ENCODE results near the gene WWOX. TPM values are rescaled to one million over a fixed set of nuclear protein-coding genes. Genes with fewer than 3 reads are reported as not detected.

WWOX gene
- total and polyA plus RNA-seq, 2 donors (not counting 1 experiment from before 2014, with no cell fraction given) = 10.5 to 42.3 TPM

- intact Hi-C loops (cut with micrococcal nuclease) = no loop called here
- Histone ChIP-seq H3K36me3 (replicated peaks in 1 of 2; ENCODE audit: control extremely low read depth in 1 of 2, control insufficient read depth in 1 of 2, extremely low read depth in 1 of 2, insufficient read depth in 2 of 2, low read length in 1 of 2) (no peaks in the 10 kb centered on the region), H2AFZ (ENCODE audit: insufficient read depth, low read depth, low read length, poor library complexity, severe bottlenecking) (no peak overlapping the region), H3K9ac (ENCODE audit: low read length) (no peak overlapping the region), H3K79me2 (ENCODE audit: control insufficient read depth, insufficient read depth, low read length) (no peaks in the 10 kb centered on the region), H4K20me1 (ENCODE audit: control insufficient read depth, insufficient read depth, low read length, poor library complexity, severe bottlenecking) (no peaks in the 10 kb centered on the region), H3K4me1 (ENCODE audit: control insufficient read depth in 2 of 2, insufficient read depth in 2 of 2, low read length in 2 of 2) (no peaks in the 10 kb centered on the region), H3K9me3 (ENCODE audit: control extremely low read depth in 1 of 3, control insufficient read depth in 2 of 3, insufficient read depth in 1 of 3, low read length in 2 of 3) (peaks cover 0 to 4% (median 0%) of the 10 kb centered on the region in 3 donors), H3K4me3 (ENCODE audit: control extremely low read depth in 1 of 5, extremely low read depth in 1 of 5, insufficient read depth in 1 of 5, low read depth in 2 of 5, low read length in 4 of 5) (no peak overlapping the region), H3K4me2 (replicated peaks; ENCODE audit: low read depth, low read length, poor library complexity, severe bottlenecking) (no peak overlapping the region), H3K27ac (ENCODE audit: low read length in 2 of 2) (no peak overlapping the region), H3K27me3 (replicated peaks in 1 of 4; ENCODE audit: control extremely low read depth in 1 of 4, control insufficient read depth in 3 of 4, insufficient read depth in 4 of 4, low read length in 3 of 4) (no peaks in the 10 kb centered on the region)
- TF ChIP-seq, protein P1, sequence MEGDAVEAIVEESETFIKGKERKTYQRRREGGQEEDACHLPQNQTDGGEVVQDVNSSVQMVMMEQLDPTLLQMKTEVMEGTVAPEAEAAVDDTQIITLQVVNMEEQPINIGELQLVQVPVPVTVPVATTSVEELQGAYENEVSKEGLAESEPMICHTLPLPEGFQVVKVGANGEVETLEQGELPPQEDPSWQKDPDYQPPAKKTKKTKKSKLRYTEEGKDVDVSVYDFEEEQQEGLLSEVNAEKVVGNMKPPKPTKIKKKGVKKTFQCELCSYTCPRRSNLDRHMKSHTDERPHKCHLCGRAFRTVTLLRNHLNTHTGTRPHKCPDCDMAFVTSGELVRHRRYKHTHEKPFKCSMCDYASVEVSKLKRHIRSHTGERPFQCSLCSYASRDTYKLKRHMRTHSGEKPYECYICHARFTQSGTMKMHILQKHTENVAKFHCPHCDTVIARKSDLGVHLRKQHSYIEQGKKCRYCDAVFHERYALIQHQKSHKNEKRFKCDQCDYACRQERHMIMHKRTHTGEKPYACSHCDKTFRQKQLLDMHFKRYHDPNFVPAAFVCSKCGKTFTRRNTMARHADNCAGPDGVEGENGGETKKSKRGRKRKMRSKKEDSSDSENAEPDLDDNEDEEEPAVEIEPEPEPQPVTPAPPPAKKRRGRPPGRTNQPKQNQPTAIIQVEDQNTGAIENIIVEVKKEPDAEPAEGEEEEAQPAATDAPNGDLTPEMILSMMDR (IDR thresholded peaks at IDR 0.05) = peak; percentile 57
- TF ChIP-seq EZH2 (IDR thresholded peaks at IDR 0.05; ENCODE audit: borderline replicate concordance, insufficient read depth, low read depth, low read length, poor library complexity, severe bottlenecking) = no peak
- Mint-ChIP-seq H3K9me3 (ENCODE audit: insufficient read depth) (peaks cover 9% of the 10 kb centered on the region), H3K4me1 (no peaks in the 10 kb centered on the region), H3K4me3 (no peak overlapping the region), H3K27me3 (no peaks in the 10 kb centered on the region), H3K27ac (no peak overlapping the region)
- ChIA-PET CTCF (no interaction called here), POLR2A (no interaction called here)
- ATAC-seq (ENCODE audit: low read depth) (no peak), DNase-seq (no peak)
- 40% methylated on average over 1 of the region's 2 CpGs for WGBS (ENCODE audit: insufficient coverage)
These were observed 296.6 kb downstream of the WWOX start for GRCh38 chr16:78396046-78396445.

DNA sequence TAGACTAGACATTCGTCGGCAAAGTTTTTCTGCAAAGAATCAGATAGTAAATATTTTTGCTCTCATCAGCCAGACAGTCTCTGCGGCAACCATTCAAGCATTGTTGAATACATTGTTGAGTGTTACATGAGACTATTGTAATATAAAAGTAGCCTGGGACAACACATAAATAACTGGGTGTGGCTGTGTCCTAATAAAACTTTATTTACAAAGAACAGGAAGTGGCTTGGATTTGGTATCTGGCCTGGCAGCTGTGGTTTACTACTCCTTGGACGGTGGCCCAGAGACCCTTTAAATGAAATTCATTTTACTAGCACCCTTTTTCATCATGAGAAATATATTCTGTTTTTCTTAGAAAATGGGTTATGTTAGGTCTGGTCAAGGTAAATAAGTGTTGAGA, 297.2 kb downstream of the WWOX start:
- H3K9me3 ChIP-seq (ENCODE audit: control extremely low read depth in 1 of 3, control insufficient read depth in 2 of 3, insufficient read depth in 1 of 3, low read length in 2 of 3) = peaks cover 0 to 4% (median 0%) of the 10 kb centered on the region in 3 donors
- H4K20me1 ChIP-seq (ENCODE audit: control insufficient read depth, insufficient read depth, low read length, poor library complexity, severe bottlenecking) = no peaks in the 10 kb centered on the region
- ChIA-PET CTCF (no interaction called here), POLR2A (no interaction called here)
- no peak for TF ChIP-seq EZH2 (IDR thresholded peaks at IDR 0.05; ENCODE audit: borderline replicate concordance, insufficient read depth, low read depth, low read length, poor library complexity, severe bottlenecking)
- TF ChIP-seq, protein P1 (IDR thresholded peaks at IDR 0.05) = no peak
- Mint-ChIP-seq H3K27me3 (no peaks in the 10 kb centered on the region), H3K27ac (no peak overlapping the region), H3K4me3 (no peak overlapping the region), H3K9me3 (ENCODE audit: insufficient read depth) (peaks cover 9% of the 10 kb centered on the region), H3K4me1 (no peaks in the 10 kb centered on the region)
- no peaks in the 10 kb centered on the region for H3K36me3 ChIP-seq (replicated peaks in 1 of 2; ENCODE audit: control extremely low read depth in 1 of 2, control insufficient read depth in 1 of 2, extremely low read depth in 1 of 2, insufficient read depth in 2 of 2, low read length in 1 of 2)
- DNase-seq = no peak
- no peak overlapping the region for H3K9ac ChIP-seq (ENCODE audit: low read length)
- H3K27me3 ChIP-seq (replicated peaks in 1 of 4; ENCODE audit: control extremely low read depth in 1 of 4, control insufficient read depth in 3 of 4, insufficient read depth in 4 of 4, low read length in 3 of 4) = no peaks in the 10 kb centered on the region
- H3K4me3 ChIP-seq (ENCODE audit: control extremely low read depth in 1 of 5, extremely low read depth in 1 of 5, insufficient read depth in 1 of 5, low read depth in 2 of 5, low read length in 4 of 5) = no peak overlapping the region
- ATAC-seq (ENCODE audit: low read depth) = no peak
- H3K27ac ChIP-seq (ENCODE audit: low read length in 2 of 2) = no peak overlapping the region
- H3K4me1 ChIP-seq (ENCODE audit: control insufficient read depth in 2 of 2, insufficient read depth in 2 of 2, low read length in 2 of 2) = no peaks in the 10 kb centered on the region
- H2AFZ ChIP-seq (ENCODE audit: insufficient read depth, low read depth, low read length, poor library complexity, severe bottlenecking) = no peak overlapping the region
- H3K4me2 ChIP-seq (replicated peaks; ENCODE audit: low read depth, low read length, poor library complexity, severe bottlenecking) = no peak overlapping the region
- H3K79me2 ChIP-seq (ENCODE audit: control insufficient read depth, insufficient read depth, low read length) = no peaks in the 10 kb centered on the region
- intact Hi-C loops (cut with micrococcal nuclease) = no loop called here
- no CpG with 5 or more reads among the region's 4 CpGs for WGBS (ENCODE audit: insufficient coverage)
